HG03469 (cell line): Measurements from ENCODE around the gene CHMP1B.

ENCODE experiments used
- ATAC-seq: cut with Tn5 transposase; IDR thresholded peaks from one replicate; pipeline ENCODE4 v1.9.1; 2021; ENCODE audit warnings: mild to moderate bottlenecking, moderate library complexity, moderate number of reproducible peaks; ENCODE audit not compliant: unreplicated experiment

The CHMP1B gene

GRCh38 chr18:11899063-11899462 lies 47.9 kb downstream of the CHMP1B start:
- no peak for ATAC-seq

- ATAC-seq, result no peak
Measured at GRCh38 chr18:11901826-11902438, 50.7 kb downstream of the CHMP1B start.

- no peak for ATAC-seq
Measured at GRCh38 chr18:11902522-11903292, 51.5 kb downstream of the CHMP1B start.
